Activated T-cell treated with anti-CD3 and anti-CD28 coated beads, Interleukin-2, amount 50 U/mL, for 72 hours (primary cell): ENCODE data around the gene RPS6KA4. TPM values are rescaled to one million over a fixed set of nuclear protein-coding genes. Genes with fewer than 3 reads are reported as not detected.
"Not testable (repeated sequence)": the region's sequence is repeated elsewhere in the genome, so short reads cannot be mapped to it uniquely, and the experiment has no call there.

Experiments
- ATAC-seq, 2 donors: fragments of 150-1000 bp; cut with Tn5 transposase; replicated peaks in 1 of 2; 2 replicates each; pipeline ENCODE4 v1.10.0; 2021; ENCODE audit warnings: moderate library complexity in 2 of 2, mild to moderate bottlenecking in 1 of 2
- DNase-seq, 2 donors: peaks; one replicate each; pipeline ENCODE4 v3.0.0; 2021 to 2022; ENCODE audit warnings: mixed read lengths in 1 of 2
- H3K27ac Mint-ChIP-seq: one replicate; pipeline ENCODE4 v1.8.0; 2022; ENCODE audit warnings: mild to moderate bottlenecking, moderate library complexity, mixed read lengths
- H3K27me3 Mint-ChIP-seq: one replicate; pipeline ENCODE4 v1.8.0; 2022; ENCODE audit warnings: low read depth, mixed read lengths
- H3K36me3 Mint-ChIP-seq, 2 donors: one replicate each; pipeline ENCODE4 v1.8.0; 2022; ENCODE audit warnings: mixed read lengths in 2 of 2, mild to moderate bottlenecking in 1 of 2; ENCODE audit not compliant: insufficient read depth in 2 of 2
- H3K4me1 Mint-ChIP-seq: one replicate; pipeline ENCODE4 v1.8.0; 2022; ENCODE audit warnings: low read depth, mixed read lengths
- H3K4me3 Mint-ChIP-seq, 2 donors: one replicate each; pipeline ENCODE4 v1.8.0; 2022; ENCODE audit warnings: mild to moderate bottlenecking in 2 of 2, mixed read lengths in 2 of 2, moderate library complexity in 2 of 2
- H3K9me3 Mint-ChIP-seq, 2 donors: one replicate each; pipeline ENCODE4 v1.8.0; 2022; ENCODE audit warnings: mixed read lengths in 2 of 2
- total RNA-seq, 2 donors: library from RNA; stranded (reverse); gene quantifications; one replicate each; pipeline ENCODE4 v1.2.3, GENCODE V29; 2022

The RPS6KA4 gene
- 10 to 100 TPM; 16.6 to 18.4 TPM for total RNA-seq

DNA sequence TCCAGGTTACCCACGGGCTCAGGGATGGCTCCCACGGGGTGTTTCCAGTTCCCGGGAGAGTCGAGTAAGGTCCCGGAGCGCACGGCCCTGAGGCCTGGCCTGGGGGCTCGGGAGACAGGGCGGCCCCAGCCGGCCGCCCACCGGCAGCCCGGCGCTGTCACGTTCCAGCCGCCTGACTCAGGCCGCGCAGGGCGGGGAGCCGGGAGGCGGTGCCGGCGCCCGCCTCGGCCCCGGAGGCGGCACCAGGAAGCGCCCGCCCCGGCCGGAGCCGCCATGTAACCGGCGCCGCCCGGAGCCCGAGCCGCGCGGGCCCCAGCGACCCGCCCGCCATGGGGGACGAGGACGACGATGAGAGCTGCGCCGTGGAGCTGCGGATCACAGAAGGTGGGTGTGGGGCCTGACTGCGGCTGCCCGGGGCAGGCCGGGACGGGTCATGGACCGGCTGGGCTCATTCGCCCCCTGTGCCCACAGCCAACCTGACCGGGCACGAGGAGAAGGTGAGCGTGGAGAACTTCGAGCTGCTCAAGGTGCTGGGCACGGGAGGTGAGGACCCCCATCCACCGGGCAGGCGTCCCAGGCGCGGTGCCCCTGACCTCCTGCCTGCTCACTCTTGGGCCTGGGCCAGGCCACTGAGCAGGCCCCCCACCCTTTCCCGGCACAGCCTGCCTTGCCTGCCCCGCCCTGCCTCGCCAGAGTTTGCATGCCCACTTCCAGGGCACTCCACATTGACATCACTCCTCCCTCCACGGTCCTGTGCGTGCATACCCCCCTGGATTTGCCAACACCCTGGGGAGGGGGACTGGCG lies at the start of gene RPS6KA4:
TSS of gene RPS6KA4 (plus strand) at position 256 of the 805 bp plus-strand sequence. CDS start at position 330, 74 bp downstream.
- H3K9me3 Mint-ChIP-seq, result no peaks in the 10 kb centered on the region
- no peaks in the 10 kb centered on the region for H3K36me3 Mint-ChIP-seq
- DNase-seq (peak; percentile 67 to 79), ATAC-seq (peak; percentile 84 to 85)
- peak within 1 kb of the TSS; percentile 81 for H3K27ac Mint-ChIP-seq
- H3K4me3 Mint-ChIP-seq, result peak within 1 kb of the TSS; percentile 86 to 92
- H3K27me3 Mint-ChIP-seq, result no peaks in the 10 kb centered on the region
- H3K4me1 Mint-ChIP-seq, result peaks cover 53% of the 10 kb centered on the region

DNA sequence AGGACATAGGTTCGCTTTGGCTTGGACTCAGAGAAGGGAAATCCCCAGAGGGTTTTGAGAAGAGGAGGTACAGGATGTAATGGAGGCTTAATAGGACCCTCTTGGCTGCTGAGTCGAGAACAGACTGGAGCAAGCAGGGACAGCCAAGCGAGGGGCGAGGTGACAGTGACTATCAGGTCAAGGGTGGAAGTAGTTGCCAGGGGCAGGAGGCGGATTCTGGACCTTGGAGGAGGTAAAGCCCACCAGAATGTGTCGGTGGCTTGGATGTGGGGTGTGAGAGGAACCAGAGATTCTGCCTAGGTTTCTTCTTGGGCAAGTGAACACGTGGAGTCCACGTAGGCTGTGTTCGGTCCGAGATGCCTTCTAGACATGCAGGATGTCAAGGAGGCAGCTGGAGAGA lies 46.0 kb upstream of the RPS6KA4 start:
- Mint-ChIP-seq H3K4me3 (no peak overlapping the region), H3K27ac (peak overlapping the region; percentile 36), H3K9me3 (no peaks in the 10 kb centered on the region), H3K27me3 (no peaks in the 10 kb centered on the region), H3K4me1 (peaks cover 42% of the 10 kb centered on the region), H3K36me3 (peaks cover 0 to 2% of the 10 kb centered on the region in 2 donors)
- no peak for DNase-seq
- no peak for ATAC-seq

DNA sequence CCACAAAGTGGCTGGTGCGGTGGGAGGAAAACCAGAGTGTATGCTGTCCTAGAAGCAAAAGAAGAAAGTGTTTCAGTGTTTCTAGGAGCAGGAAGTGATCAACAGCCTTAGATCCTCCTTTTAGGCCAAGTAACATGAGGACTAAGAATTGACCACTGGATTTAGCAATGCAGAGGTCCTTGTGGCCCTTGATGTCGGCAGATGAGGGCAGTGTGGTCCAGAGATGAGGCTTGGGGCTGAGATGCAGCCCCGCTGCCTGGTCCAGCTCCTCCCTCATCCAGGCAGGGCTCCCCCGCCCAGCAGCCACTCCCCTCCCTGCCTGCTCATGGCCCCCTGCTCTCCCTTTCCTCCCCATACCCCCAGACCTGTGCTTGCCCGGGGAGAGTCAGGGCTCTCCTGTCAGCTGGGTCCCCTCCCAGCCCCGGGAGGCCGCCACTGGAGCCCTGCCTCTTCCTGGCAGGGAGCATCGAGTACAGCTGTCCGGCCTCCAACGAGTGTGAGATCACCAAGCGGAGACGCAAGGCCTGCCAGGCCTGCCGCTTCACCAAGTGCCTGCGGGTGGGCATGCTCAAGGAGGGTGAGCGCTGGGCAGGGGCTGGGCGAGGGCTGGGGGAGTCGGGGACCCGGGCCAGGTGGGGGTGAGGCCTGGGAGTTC lies 45.3 kb upstream of the RPS6KA4 start:
- Mint-ChIP-seq H3K27me3 (no peaks in the 10 kb centered on the region), H3K27ac (no peak overlapping the region), H3K9me3 (no peaks in the 10 kb centered on the region), H3K4me1 (peaks cover 44% of the 10 kb centered on the region), H3K36me3 (peaks cover 2 to 4% of the 10 kb centered on the region in 2 donors), H3K4me3 (no peak overlapping the region)
- ATAC-seq, result no peak
- no peak for DNase-seq

DNA sequence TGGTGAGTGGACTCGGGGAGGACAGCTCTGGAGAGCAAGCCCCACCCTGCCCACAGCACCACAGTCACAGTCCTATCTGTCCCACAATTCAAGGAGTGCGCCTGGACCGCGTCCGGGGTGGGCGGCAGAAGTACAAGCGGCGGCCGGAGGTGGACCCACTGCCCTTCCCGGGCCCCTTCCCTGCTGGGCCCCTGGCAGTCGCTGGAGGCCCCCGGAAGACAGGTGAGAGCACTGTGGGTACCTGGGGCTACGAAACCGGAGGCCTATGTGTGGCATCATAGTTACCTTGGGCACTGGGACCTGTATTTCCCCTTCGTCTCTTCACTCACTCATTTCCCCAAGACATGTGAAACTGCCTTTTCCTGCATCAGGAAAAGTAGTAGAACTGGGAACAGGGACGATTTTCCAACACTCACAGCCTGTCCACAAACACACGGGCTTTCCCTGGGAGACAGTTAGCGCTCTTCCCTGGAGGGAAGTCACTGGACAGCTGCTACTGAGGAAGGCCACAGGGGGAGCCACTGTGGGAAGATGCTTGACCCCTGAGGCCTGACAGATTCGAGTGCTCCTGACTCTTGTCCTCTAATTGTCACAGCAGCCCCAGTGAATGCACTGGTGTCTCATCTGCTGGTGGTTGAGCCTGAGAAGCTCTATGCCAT lies 44.7 kb upstream of the RPS6KA4 start:
- Mint-ChIP-seq H3K27me3 (no peaks in the 10 kb centered on the region), H3K4me3 (no peak overlapping the region), H3K36me3 (peaks cover 7% of the 10 kb centered on the region in 2 donors), H3K27ac (no peak overlapping the region), H3K9me3 (no peaks in the 10 kb centered on the region), H3K4me1 (peaks cover 49% of the 10 kb centered on the region)
- no peak for ATAC-seq
- no peak for DNase-seq

DNA sequence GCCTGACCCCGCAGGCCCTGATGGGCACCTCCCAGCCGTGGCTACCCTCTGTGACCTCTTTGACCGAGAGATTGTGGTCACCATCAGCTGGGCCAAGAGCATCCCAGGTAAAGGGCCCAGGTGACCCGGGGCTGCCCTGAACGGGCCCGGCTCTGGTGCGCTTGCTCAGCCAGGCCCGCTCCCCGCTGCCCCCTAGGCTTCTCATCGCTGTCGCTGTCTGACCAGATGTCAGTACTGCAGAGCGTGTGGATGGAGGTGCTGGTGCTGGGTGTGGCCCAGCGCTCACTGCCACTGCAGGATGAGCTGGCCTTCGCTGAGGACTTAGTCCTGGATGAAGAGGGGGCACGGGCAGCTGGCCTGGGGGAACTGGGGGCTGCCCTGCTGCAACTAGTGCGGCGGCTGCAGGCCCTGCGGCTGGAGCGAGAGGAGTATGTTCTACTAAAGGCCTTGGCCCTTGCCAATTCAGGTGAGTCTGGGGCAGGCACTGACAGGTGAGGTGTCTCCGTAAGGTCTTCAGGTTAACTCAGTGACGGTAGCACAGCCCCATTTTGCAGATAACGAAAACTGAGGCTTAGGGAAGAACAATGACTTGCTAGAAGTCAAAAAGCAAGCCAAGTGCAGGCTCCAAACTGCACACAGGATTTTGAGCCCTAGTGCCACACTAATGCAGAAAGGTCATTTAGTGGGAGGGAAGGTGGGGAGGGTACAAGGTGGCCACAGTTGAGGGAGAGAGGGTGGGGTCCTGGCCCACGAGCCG lies 44.0 kb upstream of the RPS6KA4 start:
- Mint-ChIP-seq H3K36me3 (peaks cover 7% of the 10 kb centered on the region in 2 donors), H3K9me3 (no peaks in the 10 kb centered on the region), H3K4me3 (peak overlapping the region in 1 of 2 donors; percentile 11), H3K27ac (no peak overlapping the region), H3K4me1 (peaks cover 54% of the 10 kb centered on the region), H3K27me3 (no peaks in the 10 kb centered on the region)
- no peak for ATAC-seq
- DNase-seq, result no peak

DNA sequence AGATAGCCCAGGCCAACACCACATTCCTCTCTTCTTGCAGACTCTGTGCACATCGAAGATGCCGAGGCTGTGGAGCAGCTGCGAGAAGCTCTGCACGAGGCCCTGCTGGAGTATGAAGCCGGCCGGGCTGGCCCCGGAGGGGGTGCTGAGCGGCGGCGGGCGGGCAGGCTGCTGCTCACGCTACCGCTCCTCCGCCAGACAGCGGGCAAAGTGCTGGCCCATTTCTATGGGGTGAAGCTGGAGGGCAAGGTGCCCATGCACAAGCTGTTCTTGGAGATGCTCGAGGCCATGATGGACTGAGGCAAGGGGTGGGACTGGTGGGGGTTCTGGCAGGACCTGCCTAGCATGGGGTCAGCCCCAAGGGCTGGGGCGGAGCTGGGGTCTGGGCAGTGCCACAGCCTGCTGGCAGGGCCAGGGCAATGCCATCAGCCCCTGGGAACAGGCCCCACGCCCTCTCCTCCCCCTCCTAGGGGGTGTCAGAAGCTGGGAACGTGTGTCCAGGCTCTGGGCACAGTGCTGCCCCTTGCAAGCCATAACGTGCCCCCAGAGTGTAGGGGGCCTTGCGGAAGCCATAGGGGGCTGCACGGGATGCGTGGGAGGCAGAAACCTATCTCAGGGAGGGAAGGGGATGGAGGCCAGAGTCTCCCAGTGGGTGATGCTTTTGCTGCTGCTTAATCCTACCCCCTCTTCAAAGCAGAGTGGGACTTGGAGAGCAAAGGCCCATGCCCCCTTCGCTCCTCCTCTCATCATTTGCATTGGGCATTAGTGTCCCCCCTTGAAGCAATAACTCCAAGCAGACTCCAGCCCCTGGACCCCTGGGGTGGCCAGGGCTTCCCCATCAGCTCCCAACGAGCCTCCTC lies 43.1 kb upstream of the RPS6KA4 start:
- Mint-ChIP-seq H3K4me3 (peak overlapping the region; percentile 88 to 92), H3K4me1 (peaks cover 60% of the 10 kb centered on the region), H3K27ac (peak overlapping the region; percentile 98)
- not testable (repeated sequence) for DNase-seq, H3K36me3 Mint-ChIP-seq, ATAC-seq, H3K9me3 Mint-ChIP-seq, H3K27me3 Mint-ChIP-seq

DNA sequence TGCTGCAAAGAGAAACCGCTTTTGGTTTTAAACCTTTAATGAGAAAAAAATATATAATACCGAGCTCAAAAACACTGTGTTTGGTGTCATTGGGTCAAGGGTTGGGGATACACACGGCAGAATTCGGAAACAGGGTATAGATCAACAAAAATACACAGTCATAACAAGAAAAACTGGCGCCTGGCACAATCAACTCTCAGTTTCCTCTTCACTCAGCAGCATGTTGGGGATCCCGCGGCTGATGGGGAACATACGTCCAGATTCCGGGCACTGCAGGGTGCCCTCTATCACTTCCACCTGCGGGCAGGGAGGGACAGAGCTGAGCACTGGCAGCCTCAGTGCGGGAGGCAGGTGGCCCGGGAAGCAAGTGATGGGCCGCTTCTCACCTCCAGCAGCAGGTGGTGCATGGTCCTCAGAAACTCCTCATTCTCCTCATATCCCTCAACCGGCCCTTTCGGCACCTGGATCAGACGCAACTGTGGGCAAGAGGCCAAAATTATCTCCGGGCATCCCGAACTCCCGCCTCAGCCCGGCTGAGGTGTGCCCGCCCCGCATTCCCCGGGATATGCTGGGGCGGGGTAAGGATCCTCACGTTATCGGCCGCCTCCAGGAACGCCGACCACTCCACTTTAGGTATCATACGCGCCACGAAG lies 42.2 kb upstream of the RPS6KA4 start:
- peak overlapping the region; percentile 88 to 92 for H3K4me3 Mint-ChIP-seq
- H3K27ac Mint-ChIP-seq, result peak overlapping the region; percentile 98
- DNase-seq, result peak; percentile 45 to 47
- H3K27me3 Mint-ChIP-seq, result no peaks in the 10 kb centered on the region
- H3K4me1 Mint-ChIP-seq, result peaks cover 69% of the 10 kb centered on the region
- H3K36me3 Mint-ChIP-seq, result peaks cover 9% of the 10 kb centered on the region in 2 donors
- ATAC-seq, result peak; percentile 14 to 33
- H3K9me3 Mint-ChIP-seq, result no peaks in the 10 kb centered on the region

DNA sequence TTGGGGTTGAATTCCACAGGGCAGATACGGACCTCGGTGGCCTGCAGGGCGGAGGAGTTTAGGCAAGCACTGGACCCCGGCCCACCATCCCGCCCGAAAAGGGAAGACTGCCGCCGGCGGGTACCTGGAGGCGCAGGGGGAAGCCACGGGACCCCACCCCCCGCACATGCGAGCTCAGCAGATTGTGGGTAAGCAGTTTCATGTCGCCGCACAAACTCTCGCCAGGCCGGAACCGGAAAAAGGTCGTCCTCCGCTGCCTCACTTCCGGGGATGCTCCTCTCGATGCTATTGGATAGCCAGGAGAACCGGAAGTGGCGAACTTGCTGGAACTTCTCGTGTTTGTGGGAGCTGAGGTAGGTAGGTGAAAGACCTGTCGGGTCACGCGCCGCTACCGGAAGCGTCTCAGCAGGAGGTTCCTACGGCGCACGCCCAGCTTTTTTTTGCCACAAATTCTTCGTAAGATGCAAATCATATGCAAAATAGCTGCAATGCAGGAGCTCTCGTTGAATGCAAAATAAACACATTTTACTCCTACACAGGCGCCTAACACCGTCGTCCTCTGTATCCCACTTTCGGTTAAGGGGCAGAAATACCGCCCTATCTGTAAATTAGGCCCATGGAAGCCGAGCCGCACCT lies 41.5 kb upstream of the RPS6KA4 start, which contains the start of gene TRMT112:
TSS of gene TRMT112 (minus strand) at position 235 of the 636 bp plus-strand sequence. CDS start at position 202, 33 bp downstream.
- Mint-ChIP-seq H3K9me3 (no peaks in the 10 kb centered on the region), H3K27ac (peak within 1 kb of the TSS; percentile 98), H3K27me3 (no peaks in the 10 kb centered on the region), H3K36me3 (peaks cover 9% of the 10 kb centered on the region in 2 donors), H3K4me1 (peaks cover 68% of the 10 kb centered on the region), H3K4me3 (peak within 1 kb of the TSS; percentile 88 to 92)
- peak; percentile 94 to 98 for DNase-seq
- ATAC-seq, result peak; percentile 79 to 84

DNA sequence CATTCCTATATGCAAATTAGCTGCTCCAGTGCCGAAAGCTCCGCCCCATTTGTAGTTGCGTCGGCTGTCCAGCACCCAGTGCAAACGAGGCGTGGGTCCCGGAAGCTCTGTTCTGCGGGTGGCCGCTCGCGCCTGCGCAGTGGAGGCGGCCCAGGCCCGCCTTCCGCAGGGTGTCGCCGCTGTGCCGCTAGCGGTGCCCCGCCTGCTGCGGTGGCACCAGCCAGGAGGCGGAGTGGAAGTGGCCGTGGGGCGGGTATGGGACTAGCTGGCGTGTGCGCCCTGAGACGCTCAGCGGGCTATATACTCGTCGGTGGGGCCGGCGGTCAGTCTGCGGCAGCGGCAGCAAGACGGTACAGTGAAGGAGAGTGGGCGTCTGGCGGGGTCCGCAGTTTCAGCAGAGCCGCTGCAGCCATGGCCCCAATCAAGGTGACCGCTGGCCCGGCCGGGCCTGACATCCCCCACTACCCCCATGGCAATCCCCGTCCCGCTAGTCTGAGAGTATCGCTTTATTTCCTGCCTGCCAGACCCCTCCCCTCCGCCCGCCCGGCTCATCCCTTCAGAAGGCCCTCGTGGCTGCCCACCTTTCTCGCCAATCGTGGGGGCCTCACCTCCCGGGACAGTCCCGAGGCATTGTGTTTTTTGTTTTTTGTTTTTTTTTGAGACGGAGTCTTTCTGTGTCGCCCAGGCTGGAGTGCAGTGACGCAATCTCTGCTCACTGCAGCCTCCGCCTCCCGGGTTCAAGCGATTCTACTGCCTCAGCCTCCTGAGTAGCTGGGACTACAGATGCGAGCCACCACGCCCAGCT lies 40.8 kb upstream of the RPS6KA4 start, which contains the start of gene PRDX5:
TSS of gene PRDX5 (plus strand) at position 161 of the 805 bp plus-strand sequence. CDS start at position 256, 95 bp downstream.
- H3K9me3 Mint-ChIP-seq, result no peaks in the 10 kb centered on the region
- ATAC-seq (peak; percentile 80 to 81), DNase-seq (peak; percentile 96 to 97)
- H3K4me3 Mint-ChIP-seq, result peak within 1 kb of the TSS; percentile 88 to 92
- H3K27ac Mint-ChIP-seq, result peak within 1 kb of the TSS; percentile 98
- peaks cover 61% of the 10 kb centered on the region for H3K4me1 Mint-ChIP-seq
- peaks cover 9% of the 10 kb centered on the region in 2 donors for H3K36me3 Mint-ChIP-seq
- H3K27me3 Mint-ChIP-seq, result no peaks in the 10 kb centered on the region
